GM19324 (cell line): ENCODE measurements around the gene CNTNAP2.
"Not testable (repeated sequence)": the region's sequence is repeated elsewhere in the genome, so short reads cannot be mapped to it uniquely, and the experiment has no call there.

Experiments
- ATAC-seq: cut with Tn5 transposase; IDR thresholded peaks from one replicate; pipeline ENCODE4 v1.9.1; 2021; ENCODE audit warnings: mild to moderate bottlenecking, moderate library complexity; ENCODE audit not compliant: unreplicated experiment, low FRiP score

Gene CNTNAP2

DNA sequence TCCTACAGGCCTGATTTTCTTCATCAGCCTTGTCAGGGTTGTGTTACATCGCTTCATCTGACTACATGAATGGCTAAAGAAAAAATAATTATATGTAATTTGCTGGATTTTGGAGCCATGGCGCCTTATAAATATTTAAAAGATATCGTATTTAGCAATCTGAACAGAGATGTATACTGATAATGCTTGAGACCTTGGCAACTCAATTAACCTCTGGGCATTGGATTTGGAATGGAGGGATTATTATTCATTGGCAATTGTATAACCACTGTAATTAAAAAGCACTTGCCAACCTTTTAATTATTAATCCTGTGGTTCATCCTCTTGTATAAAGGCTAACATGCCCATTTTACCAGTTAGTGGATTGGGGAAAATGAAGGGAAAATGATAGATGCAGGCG, 745.1 kb downstream of the CNTNAP2 start:
- no peak for ATAC-seq

DNA sequence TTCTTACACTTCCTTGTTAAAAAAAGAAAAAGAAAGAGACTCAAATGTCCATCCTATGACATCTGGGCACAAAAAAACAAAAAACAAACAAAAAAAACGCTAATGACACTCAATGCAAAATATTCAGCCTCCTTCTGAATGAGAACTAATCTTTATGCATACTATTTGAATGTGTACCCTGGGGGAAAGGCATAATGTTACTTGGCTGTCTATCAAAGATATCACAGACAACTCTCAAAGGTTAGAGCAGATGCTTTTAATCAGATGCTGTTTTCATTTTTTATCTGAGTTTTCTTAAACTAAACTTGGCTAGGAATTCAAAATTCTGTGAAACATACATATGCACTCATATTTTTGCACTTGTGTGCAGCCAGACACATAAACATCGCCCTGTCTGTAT, 745.8 kb downstream of the CNTNAP2 start:
- ATAC-seq: no peak

- no peak for ATAC-seq
Observed at GRCh38 chr7:146864644-146865043, 748.0 kb downstream of the CNTNAP2 start.

DNA sequence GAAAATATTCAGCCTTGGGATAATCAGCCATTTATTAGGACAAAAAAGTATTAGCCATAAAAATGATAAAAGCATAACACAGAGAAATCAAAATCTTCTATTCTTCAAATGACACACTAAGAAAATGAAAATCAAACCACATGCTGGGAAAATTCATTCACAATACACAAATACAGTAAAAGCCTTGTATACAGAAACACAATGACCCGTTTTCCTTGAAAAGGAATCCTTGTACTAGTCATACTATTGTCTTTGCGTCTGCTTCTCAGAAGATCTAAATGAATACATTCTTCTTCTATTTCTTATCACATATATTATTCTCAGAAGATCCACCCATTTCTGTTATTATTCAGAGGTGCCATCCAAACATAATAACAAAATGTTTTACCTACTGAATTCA, 749.1 kb downstream of the CNTNAP2 start:
- no peak for ATAC-seq

DNA sequence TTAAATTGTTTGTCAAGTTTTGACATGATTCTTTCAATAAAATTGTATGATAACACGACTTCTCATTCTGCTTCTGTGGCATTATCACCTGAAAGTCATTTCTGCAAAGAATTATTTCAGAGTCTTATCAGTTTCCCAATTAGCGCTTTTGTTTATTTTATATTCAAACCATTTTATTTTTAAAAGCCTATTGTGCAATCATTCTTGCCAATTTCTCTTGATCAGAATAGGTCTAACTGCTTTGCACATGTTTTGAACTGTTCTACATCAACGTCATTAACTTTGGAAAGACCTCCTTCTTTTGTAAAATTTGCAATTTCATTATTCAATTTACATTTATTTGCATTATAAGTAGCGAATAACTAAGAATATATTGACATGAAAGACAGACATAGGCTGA, 758.1 kb downstream of the CNTNAP2 start:
- ATAC-seq: no peak

DNA sequence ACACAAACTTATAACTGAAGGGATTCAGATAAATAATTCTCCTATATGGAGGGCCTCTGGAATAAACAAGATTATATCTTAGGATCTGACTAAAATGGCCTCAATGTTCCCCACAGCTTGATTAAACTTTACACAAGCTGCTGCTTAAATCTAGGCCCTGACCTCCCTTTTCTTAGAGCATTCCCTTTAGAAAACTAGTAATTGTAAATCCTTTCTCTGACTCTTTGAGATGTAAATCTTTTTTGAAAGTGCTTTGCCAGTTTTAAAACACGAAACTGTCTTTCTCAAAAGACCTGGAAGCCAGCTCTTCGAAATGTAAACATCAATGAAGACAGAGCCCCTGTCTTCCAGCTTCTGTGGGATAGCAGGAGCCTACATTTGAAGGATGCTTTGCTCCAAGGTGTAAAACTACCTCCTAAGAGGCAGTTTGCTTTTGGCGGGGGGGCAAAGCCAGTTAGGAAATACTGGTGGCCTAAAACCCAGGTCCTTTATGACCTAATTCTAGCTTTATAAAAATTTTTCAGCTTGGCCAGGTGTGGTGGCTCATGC, 758.7 kb downstream of the CNTNAP2 start:
- no peak for ATAC-seq

DNA sequence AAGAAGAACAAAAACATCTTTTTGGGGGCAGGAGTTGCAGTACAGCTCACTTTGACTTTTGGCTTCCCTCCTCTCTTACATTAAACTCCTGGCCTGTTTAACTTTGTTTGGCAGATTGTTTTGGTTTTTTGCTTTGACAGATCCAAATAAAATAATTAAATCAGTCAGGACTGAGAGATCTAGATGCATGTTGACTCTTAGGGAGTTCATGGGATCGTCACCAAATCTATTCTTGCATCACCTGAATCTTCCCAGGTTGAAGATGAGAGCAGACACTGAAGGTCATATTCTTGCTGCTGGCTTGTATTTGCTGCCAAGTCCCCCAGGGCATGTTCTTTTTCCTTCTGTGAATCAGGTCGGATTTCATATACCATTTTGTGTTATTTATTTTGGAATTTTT, 759.4 kb downstream of the CNTNAP2 start:
- ATAC-seq: no peak

- ATAC-seq: no peak
Observed at GRCh38 chr7:146876411-146876810, 759.8 kb downstream of the CNTNAP2 start.

DNA sequence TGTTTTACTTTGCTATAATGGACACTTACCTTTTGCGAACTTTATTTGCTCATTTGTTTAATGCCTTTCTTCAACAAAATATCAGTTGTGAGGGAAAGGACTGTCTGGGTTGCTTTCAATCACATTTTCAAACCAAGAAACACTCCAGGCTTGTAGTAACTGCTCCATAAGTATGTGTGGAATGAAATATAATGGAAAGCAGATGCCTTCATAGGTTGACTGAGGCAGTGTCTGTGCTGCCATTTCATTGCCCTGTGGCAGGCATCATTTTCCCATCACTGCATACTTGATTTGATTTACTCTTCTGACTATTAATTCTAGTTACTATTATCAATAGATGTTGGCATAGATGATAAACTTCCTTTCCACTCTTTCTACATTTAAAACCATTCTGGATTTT, 762.3 kb downstream of the CNTNAP2 start:
- ATAC-seq: no peak

GRCh38 chr7:146885231-146885630, 768.6 kb downstream of the CNTNAP2 start:
- no peak for ATAC-seq

- ATAC-seq: no peak
Observed at GRCh38 chr7:146889806-146890555, 773.4 kb downstream of the CNTNAP2 start.

DNA sequence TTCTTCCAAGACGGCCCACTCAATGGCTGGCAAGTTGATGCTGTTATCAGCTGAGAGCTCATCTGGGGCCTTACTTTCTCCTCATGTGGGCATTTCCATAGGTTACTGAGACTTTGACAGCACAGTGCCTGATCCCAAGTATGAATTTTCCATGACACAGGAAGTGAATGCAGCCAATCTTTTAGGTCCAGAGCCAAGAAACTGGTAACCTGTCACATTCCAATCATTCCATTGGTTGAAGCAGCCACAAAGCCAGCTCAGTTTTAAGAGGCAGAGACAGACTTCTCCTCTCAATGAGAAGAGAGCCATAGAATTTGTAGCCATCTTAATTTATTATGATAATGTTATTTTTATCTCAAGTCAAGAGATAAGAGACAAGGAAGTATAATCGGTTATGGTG, 775.5 kb downstream of the CNTNAP2 start:
- no peak for ATAC-seq

- no peak for ATAC-seq
Observed at GRCh38 chr7:146894927-146895326, 778.3 kb downstream of the CNTNAP2 start.

GRCh38 chr7:146902266-146902665, 785.7 kb downstream of the CNTNAP2 start:
- no peak for ATAC-seq

DNA sequence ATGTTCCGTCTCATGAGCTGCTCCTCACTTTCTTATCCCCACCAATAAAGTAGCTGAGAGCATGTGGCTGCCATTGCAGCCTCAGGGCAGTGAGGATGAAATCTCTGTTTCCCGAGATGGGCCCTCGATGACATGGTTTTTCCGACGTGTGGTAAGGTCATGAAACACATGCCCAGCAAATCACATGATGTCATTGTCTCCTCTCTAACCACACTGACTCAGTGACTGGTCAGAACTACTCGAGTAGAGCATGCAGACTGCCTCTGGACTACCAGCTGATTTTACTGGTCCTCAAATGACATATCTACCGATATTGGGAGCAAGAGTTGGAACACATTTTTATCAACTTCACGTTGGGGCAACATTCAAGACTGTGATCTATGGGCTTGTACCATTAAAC, 786.1 kb downstream of the CNTNAP2 start:
- ATAC-seq: no peak

- ATAC-seq: not testable (repeated sequence)
Observed at GRCh38 chr7:146905746-146906145, 789.1 kb downstream of the CNTNAP2 start.

DNA sequence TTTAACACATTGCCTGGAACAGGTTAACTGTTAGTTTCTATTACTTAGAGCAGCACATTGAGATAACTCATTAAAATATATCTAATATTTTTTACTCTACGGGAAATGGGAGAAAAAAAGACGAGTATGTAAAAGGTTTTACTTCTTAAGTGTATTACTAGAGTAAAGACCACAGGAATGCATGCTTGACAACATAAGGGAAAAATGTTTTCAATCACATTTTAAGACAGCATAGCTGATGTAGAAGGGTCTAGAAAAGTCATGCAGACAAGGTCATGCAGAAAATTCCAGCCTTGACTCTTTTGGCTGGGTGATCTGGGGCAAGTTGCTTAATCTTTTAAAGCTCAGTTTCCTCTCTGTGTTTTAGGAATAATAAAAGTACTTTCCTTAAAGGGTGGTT, 806.2 kb downstream of the CNTNAP2 start:
- ATAC-seq: no peak

- no peak for ATAC-seq
Observed at GRCh38 chr7:146926841-146927240, 810.2 kb downstream of the CNTNAP2 start.

- ATAC-seq: no peak
Observed at GRCh38 chr7:146937836-146938235, 821.2 kb downstream of the CNTNAP2 start.

DNA sequence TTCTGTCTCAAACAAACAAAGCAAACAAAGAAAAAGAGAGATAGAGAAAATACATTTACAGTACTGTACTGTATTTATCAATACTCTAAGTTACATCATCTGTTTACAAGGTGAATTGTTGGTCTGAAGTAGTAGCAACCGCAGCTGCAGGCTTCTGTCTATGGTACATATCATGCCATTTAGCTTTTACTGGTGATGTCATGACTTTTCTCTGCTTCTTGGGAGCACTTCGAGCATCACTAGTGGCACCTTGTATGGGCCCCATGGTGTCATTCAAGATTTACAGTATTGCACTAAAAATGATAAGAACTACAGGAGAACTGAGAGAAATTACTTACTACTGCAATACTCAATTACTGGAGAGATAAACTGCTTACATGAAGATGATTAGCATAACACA, 826.9 kb downstream of the CNTNAP2 start:
- no peak for ATAC-seq

DNA sequence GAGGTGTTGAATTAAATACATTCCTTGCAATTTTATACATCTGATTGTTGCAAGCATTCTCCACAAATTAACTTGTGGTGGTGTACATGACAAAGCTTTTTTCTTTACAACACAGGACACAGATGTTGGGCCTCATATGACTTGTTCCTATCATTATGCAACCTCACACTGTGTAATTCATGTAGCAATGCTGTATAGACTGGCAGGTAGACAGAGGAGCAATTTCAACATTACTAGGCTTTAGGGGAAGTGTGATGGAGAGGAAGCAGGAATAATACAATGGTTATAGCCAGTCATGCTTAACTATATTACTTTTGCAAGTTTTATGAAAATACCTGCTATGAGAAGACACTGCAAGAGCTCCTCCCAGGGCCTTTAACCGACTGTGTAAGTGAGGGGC, 832.1 kb downstream of the CNTNAP2 start:
- ATAC-seq: no peak

GRCh38 chr7:146956321-146956720, 839.7 kb downstream of the CNTNAP2 start:
- no peak for ATAC-seq
